Measurements from ENCODE around the gene SIK3.
"Not testable (repeated sequence)": the region's sequence is repeated elsewhere in the genome, so short reads cannot be mapped to it uniquely, and the experiment has no call there.

The SIK3 gene

GRCh38 chr11:117075186-117075585, 23.0 kb downstream of the SIK3 start:
- DNase-seq: no peak

- no peak for DNase-seq
Measured at GRCh38 chr11:117074119-117074518, 24.1 kb downstream of the SIK3 start.

- no peak for DNase-seq
Measured at GRCh38 chr11:117073539-117073938, 24.7 kb downstream of the SIK3 start.

GRCh38 chr11:117072517-117073461, 25.4 kb downstream of the SIK3 start:
- DNase-seq: no peak

- DNase-seq: no peak
Measured at GRCh38 chr11:117071344-117071787, 26.9 kb downstream of the SIK3 start.

GRCh38 chr11:117070016-117070415, 28.2 kb downstream of the SIK3 start:
- no peak for DNase-seq

- no peak for DNase-seq
Measured at GRCh38 chr11:117068303-117068860, 29.8 kb downstream of the SIK3 start.

GRCh38 chr11:117066959-117067358, 31.3 kb downstream of the SIK3 start:
- no peak for DNase-seq

GRCh38 chr11:117064275-117064674, 34.0 kb downstream of the SIK3 start:
- no peak for DNase-seq

GRCh38 chr11:117062498-117062897, 35.7 kb downstream of the SIK3 start:
- no peak for DNase-seq

- no peak for DNase-seq
Measured at GRCh38 chr11:117061256-117061655, 37.0 kb downstream of the SIK3 start.

- no peak for DNase-seq
Measured at GRCh38 chr11:117059611-117060148, 38.5 kb downstream of the SIK3 start.

- DNase-seq: no peak
Measured at GRCh38 chr11:117058761-117059261, 39.4 kb downstream of the SIK3 start.

GRCh38 chr11:117057727-117058126, 40.5 kb downstream of the SIK3 start:
- no peak for DNase-seq

- no peak for DNase-seq
Measured at GRCh38 chr11:117057317-117057716, 40.9 kb downstream of the SIK3 start.

- DNase-seq: no peak
Measured at GRCh38 chr11:117055469-117055868, 42.8 kb downstream of the SIK3 start.

- no peak for DNase-seq
Measured at GRCh38 chr11:117054382-117054781, 43.8 kb downstream of the SIK3 start.

GRCh38 chr11:117052196-117053149, 45.8 kb downstream of the SIK3 start:
- DNase-seq: no peak

GRCh38 chr11:117050121-117050520, 48.1 kb downstream of the SIK3 start:
- DNase-seq: not testable (repeated sequence)

GRCh38 chr11:117046627-117047026, 51.6 kb downstream of the SIK3 start:
- not testable (repeated sequence) for DNase-seq

GRCh38 chr11:117045956-117046355, 52.3 kb downstream of the SIK3 start:
- DNase-seq: no peak

- DNase-seq: peak; percentile 23
Measured at GRCh38 chr11:117045196-117045595, 53.0 kb downstream of the SIK3 start.

All from femur (tissue), 1 donor.